ENCODE data around the gene PTPRN2. TPM values are rescaled to one million over a fixed set of nuclear protein-coding genes. Genes with fewer than 3 reads are reported as not detected.

Gene PTPRN2
- total and polyA plus RNA-seq, 8 donors: 12.2 to 49.2 (median 31.8) TPM

DNA sequence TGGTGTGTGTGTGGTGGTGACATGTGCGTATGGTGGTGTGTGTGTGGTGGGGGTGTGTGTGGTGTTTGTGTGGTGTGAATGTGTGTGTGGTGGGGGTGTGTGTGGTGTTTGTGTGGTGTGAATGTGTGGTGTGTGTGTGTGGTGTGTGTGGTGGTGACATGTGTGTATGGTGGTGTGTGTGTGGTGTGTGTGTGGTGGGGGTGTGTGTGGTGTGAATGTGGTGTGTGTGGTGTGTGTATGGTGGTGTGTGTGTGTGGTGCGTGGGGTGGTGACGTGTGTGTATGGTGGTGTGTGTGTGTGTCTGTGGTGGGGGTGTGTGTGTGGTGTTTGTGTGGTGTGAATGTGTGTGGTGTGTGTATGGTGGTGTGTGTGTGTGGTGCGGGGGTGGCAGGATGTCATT lies 797.7 kb downstream of the PTPRN2 start:
- FAIRE-seq (no peak), DNase-seq (peak in 1 of 6 donors; percentile 11), ATAC-seq (no peak)
- Histone ChIP-seq H3K36me3 (no peaks in the 10 kb centered on the region), H3K27me3 (no peaks in the 10 kb centered on the region), H3K4me1 (no peaks in the 10 kb centered on the region), H3K27ac (no peak overlapping the region), H3K9me3 (no peaks in the 10 kb centered on the region), H3K4me3 (no peak overlapping the region)
- intact Hi-C loops (cut with DNase I): no loop called here
- 94 to 96% methylated on average over 4 of the region's 4 CpGs for WGBS, 2 donors
- TF ChIP-seq, protein P1, sequence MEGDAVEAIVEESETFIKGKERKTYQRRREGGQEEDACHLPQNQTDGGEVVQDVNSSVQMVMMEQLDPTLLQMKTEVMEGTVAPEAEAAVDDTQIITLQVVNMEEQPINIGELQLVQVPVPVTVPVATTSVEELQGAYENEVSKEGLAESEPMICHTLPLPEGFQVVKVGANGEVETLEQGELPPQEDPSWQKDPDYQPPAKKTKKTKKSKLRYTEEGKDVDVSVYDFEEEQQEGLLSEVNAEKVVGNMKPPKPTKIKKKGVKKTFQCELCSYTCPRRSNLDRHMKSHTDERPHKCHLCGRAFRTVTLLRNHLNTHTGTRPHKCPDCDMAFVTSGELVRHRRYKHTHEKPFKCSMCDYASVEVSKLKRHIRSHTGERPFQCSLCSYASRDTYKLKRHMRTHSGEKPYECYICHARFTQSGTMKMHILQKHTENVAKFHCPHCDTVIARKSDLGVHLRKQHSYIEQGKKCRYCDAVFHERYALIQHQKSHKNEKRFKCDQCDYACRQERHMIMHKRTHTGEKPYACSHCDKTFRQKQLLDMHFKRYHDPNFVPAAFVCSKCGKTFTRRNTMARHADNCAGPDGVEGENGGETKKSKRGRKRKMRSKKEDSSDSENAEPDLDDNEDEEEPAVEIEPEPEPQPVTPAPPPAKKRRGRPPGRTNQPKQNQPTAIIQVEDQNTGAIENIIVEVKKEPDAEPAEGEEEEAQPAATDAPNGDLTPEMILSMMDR (IDR thresholded peaks at IDR 0.05): no peak

DNA sequence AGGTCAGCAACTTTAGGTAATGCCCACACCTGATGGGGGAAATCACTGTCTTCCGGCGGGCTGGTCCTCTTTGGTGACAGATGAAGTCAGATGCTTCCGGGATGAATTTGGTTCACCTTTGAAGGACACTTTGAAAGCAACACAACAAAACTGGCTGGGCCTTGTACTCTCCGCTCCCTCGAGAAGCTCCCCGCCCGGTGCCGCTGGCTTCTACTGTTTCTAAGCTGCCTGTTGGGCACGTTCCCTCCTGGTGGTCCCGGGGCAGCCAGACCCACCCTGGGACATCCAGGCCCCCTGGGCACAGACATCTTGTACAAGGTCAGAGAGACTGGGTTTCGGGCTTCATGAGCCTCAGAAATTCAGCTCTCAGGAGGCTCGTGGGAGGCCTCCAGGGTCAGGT lies 798.5 kb downstream of the PTPRN2 start:
- WGBS, 2 donors: 90 to 93% methylated on average over 12 of the region's 12 CpGs
- DNase-seq (peak in 1 of 6 donors; percentile 44), ATAC-seq (no peak), FAIRE-seq (no peak)
- TF ChIP-seq, protein P1 (IDR thresholded peaks at IDR 0.05): no peak
- Histone ChIP-seq H3K9me3 (no peaks in the 10 kb centered on the region), H3K4me1 (no peaks in the 10 kb centered on the region), H3K4me3 (no peak overlapping the region), H3K27ac (no peak overlapping the region), H3K27me3 (no peaks in the 10 kb centered on the region), H3K36me3 (no peaks in the 10 kb centered on the region)
- intact Hi-C loops (cut with DNase I): no loop called here

DNA sequence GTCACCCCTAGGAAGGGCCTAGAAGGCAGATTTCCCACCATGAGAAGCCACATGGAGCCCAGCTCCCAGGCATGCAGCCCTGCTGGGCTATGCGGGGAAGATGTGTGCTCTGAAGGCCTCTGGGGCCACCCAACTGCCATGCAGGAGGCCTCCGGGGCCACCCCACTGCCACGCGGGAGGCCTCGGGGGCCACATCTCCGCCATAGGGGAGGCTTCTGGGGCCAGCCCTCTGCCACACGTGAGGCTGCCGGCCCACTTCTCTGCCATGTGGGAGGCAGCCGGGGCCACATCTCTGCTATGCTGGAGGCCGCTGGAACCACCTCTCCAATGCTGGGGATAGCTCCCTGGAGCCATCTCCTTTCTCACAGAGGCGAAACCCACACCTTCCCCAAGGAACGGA lies 799.0 kb downstream of the PTPRN2 start:
- H3K9me3 ChIP-seq: no peaks in the 10 kb centered on the region
- intact Hi-C loops (cut with DNase I): no loop called here
- FAIRE-seq: no peak
- TF ChIP-seq, protein P1 (IDR thresholded peaks at IDR 0.05): no peak
- no peaks in the 10 kb centered on the region for H3K27me3 ChIP-seq
- no peaks in the 10 kb centered on the region for H3K4me1 ChIP-seq
- H3K36me3 ChIP-seq: no peaks in the 10 kb centered on the region
- WGBS, 2 donors: 95 to 96% methylated on average over 12 of the region's 12 CpGs
- no peak overlapping the region for H3K4me3 ChIP-seq
- ATAC-seq: no peak
- DNase-seq: peak in 1 of 6 donors; percentile 40
- no peak overlapping the region for H3K27ac ChIP-seq

DNA sequence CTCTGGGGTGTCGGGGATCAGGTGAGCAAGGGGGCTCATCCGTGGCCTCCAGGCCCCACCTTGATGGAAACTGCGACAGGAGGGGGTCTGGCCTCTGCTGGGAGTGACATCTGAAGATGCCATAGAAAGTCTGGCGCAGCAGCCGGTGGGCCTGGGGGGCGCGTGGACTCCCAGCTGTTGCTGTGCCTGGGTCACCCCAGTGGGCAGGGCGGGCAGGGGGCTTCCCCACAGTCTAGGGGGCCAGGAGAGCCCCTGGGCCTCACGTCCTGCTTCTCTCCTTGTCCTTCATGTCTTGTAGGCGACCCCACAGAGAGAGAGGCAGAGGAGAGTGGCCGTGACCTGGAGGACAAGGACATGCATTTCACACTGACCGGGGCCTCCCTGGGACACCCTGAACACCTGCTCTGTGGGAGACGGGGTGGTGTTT lies 800.3 kb downstream of the PTPRN2 start:
- WGBS, 2 donors: 89 to 91% methylated on average over 11 to 13 of the region's 13 CpGs
- Histone ChIP-seq H3K27ac (no peak overlapping the region), H3K4me3 (no peak overlapping the region), H3K27me3 (no peaks in the 10 kb centered on the region), H3K4me1 (no peaks in the 10 kb centered on the region), H3K9me3 (no peaks in the 10 kb centered on the region), H3K36me3 (no peaks in the 10 kb centered on the region)
- ATAC-seq (no peak), DNase-seq (peak in 2 of 6 donors; percentile 44 to 69), FAIRE-seq (no peak)
- intact Hi-C loops (cut with DNase I): no loop called here
- TF ChIP-seq, protein P1 (IDR thresholded peaks at IDR 0.05): no peak

DNA sequence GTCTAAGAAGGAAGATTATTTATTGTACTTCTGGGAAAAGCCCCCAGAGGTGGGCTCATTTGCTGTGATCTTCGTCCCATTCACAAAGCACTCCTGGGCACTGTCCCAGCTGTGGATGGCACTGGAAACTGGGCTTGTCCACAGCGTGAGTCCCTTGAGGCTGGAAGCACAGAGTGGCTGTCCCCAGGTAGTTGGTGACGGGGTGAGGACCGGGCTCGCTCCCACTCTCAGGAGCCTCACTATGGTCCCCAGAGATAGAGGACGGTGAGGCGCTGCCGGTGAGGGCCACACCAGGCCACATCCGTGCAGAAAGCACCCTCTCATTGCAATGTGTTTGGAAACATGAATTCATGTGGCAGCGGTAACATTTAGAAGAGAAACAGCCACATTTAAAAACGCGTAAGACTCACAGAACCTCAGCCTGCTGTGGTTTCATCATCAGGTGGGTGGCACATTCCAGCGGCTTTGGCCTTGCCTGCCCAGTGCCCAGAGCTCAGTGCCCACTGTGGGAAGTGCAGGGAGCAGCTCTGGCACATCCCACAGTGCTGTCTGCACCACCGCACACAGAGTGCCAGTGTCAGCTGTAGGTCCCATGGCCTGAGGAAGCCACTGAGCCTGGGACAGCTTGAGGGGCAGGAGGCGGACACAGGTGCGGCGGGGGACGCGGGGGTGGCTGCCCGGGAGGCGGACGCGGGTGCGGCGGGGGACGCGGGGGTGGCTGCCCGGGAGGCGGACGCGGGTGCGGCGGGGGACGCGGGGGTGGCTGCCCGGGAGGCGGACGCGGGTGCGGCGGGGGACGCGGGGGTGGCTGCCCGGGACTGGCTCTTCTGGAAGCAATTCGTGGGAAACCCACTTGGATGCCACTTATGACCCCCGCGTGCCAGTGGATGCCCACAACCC lies 801.0 kb downstream of the PTPRN2 start:
- no peak for FAIRE-seq
- TF ChIP-seq, protein P1 (IDR thresholded peaks at IDR 0.05): no peak
- Histone ChIP-seq H3K4me3 (no peak overlapping the region), H3K9me3 (no peaks in the 10 kb centered on the region), H3K27ac (no peak overlapping the region), H3K4me1 (no peaks in the 10 kb centered on the region), H3K36me3 (no peaks in the 10 kb centered on the region), H3K27me3 (no peaks in the 10 kb centered on the region)
- no peak for ATAC-seq
- 95% methylated on average over 20 to 41 of the region's 47 CpGs for WGBS, 2 donors
- DNase-seq: peak in 1 of 6 donors; percentile 35
- intact Hi-C loops (cut with DNase I): no loop called here
